Trophoblast cell (in vitro differentiated cells and primary cell): ENCODE results near the gene GHRHR.

Experiments used
- DNase-seq, 2 donors: peaks; one replicate each; pipeline ENCODE4 v3.0.0-alpha.2; 2016
- H2AFZ ChIP-seq: 2 replicates; pipeline ENCODE4 v1.6.1; 2013; ENCODE audit warnings: low read length, moderate library complexity, mild to moderate bottlenecking; ENCODE audit not compliant: insufficient read depth, poor library complexity
- H2AK5ac ChIP-seq: 2 replicates; pipeline ENCODE4 v1.6.1; 2013; ENCODE audit warnings: mild to moderate bottlenecking, low read length
- H2BK120ac ChIP-seq: 2 replicates; pipeline ENCODE4 v1.6.1; 2013; ENCODE audit warnings: low read length, mild to moderate bottlenecking, moderate library complexity; ENCODE audit not compliant: insufficient read depth, poor library complexity
- H2BK12ac ChIP-seq: 2 replicates; pipeline ENCODE4 v1.6.1; 2013; ENCODE audit warnings: mild to moderate bottlenecking, low read length, moderate library complexity
- H2BK5ac ChIP-seq: 2 replicates; pipeline ENCODE4 v1.6.1; 2013; ENCODE audit warnings: low read length, low read depth, moderate library complexity, mild to moderate bottlenecking; ENCODE audit not compliant: poor library complexity
- H3K14ac ChIP-seq: 2 replicates; pipeline ENCODE4 v1.6.1; 2013; ENCODE audit warnings: mild to moderate bottlenecking, low read length
- H3K18ac ChIP-seq: 2 replicates; pipeline ENCODE4 v1.6.1; 2013; ENCODE audit warnings: mild to moderate bottlenecking, low read length
- H3K23ac ChIP-seq: 2 replicates; pipeline ENCODE4 v1.6.1; 2013; ENCODE audit warnings: low read length
- H3K27ac ChIP-seq: 2 replicates; pipeline ENCODE4 v1.5.1; 2013; ENCODE audit warnings: low read depth, mild to moderate bottlenecking, inconsistent platforms, low read length, moderate library complexity
- H3K27me3 ChIP-seq: 2 replicates; pipeline ENCODE4 v1.6.1; 2013; ENCODE audit warnings: inconsistent platforms, mild to moderate bottlenecking, low read length, moderate library complexity; ENCODE audit not compliant: insufficient read depth
- H3K36me3 ChIP-seq, 2 experiments: 1 replicate in 1 of 2; 2 replicates in 1 of 2; pipeline ENCODE4 v1.6.1; 2013; ENCODE audit warnings: low read length in 2 of 2, mild to moderate bottlenecking in 2 of 2, moderate library complexity in 1 of 2; ENCODE audit not compliant: insufficient read depth in 2 of 2, control insufficient read depth in 1 of 2
- H3K4ac ChIP-seq: 2 replicates; pipeline ENCODE4 v1.6.1; 2013; ENCODE audit warnings: low read depth, mild to moderate bottlenecking, low read length, moderate library complexity
- H3K4me1 ChIP-seq, 2 experiments: 1 replicate in 1 of 2; 2 replicates in 1 of 2; pipeline ENCODE4 v1.6.1; 2013; ENCODE audit warnings: low read length in 2 of 2, mild to moderate bottlenecking in 2 of 2, moderate library complexity in 1 of 2; ENCODE audit not compliant: insufficient read depth in 2 of 2, control insufficient read depth in 1 of 2
- H3K4me2 ChIP-seq: 2 replicates; pipeline ENCODE4 v1.6.1; 2013; ENCODE audit warnings: inconsistent platforms, mild to moderate bottlenecking, low read length, moderate library complexity
- H3K4me3 ChIP-seq: 2 replicates; pipeline ENCODE4 v1.5.1; 2013; ENCODE audit warnings: mild to moderate bottlenecking, low read depth, low read length, inconsistent platforms
- H3K79me1 ChIP-seq: one replicate; pipeline ENCODE4 v1.6.1; 2013; ENCODE audit warnings: low read length
- H3K79me2 ChIP-seq: 2 replicates; pipeline ENCODE4 v1.6.1; 2013; ENCODE audit warnings: low read length, mild to moderate bottlenecking; ENCODE audit not compliant: control insufficient read depth, insufficient read depth, poor library complexity
- H3K9ac ChIP-seq: 2 replicates; pipeline ENCODE4 v1.6.1; 2013; ENCODE audit warnings: mild to moderate bottlenecking, low read length
- H3K9me3 ChIP-seq: 2 replicates; pipeline ENCODE4 v1.6.1; 2013; ENCODE audit warnings: low read depth, mild to moderate bottlenecking, control low read depth, inconsistent platforms, low read length; ENCODE audit not compliant: insufficient read depth
- H4K12ac ChIP-seq: 2 replicates; pipeline ENCODE4 v1.6.1; 2013; ENCODE audit warnings: low read depth, mild to moderate bottlenecking, low read length, moderate library complexity
- H4K8ac ChIP-seq: 2 replicates; pipeline ENCODE4 v1.6.1; 2013; ENCODE audit warnings: low read depth, mild to moderate bottlenecking, low read length, moderate library complexity
- H4K91ac ChIP-seq: one replicate; pipeline ENCODE4 v1.6.1; 2013; ENCODE audit warnings: low read depth, mild to moderate bottlenecking, low read length, moderate library complexity
- WGBS: extraction: QIAGEN DNeasy Blood & Tissue Kit; methylation state at CpG from one replicate; pipeline ENCODE4 v1.1.7; 2013; ENCODE audit warnings: missing lambda C conversion rate; ENCODE audit not compliant: insufficient read length, insufficient coverage; ENCODE audit errors: extremely low coverage; 5-methylcytosine and 5-hydroxymethylcytosine counted together

Gene GHRHR

GRCh38 chr7:30925913-30926312 is 37.8 kb upstream of the GHRHR start:
- H2AK5ac ChIP-seq, result no peak overlapping the region
- H3K4ac ChIP-seq, result no peak overlapping the region
- no peaks in the 10 kb centered on the region for H3K79me2 ChIP-seq
- H2BK120ac ChIP-seq, result no peak overlapping the region
- H4K12ac ChIP-seq, result no peak overlapping the region
- H2BK5ac ChIP-seq, result no peak overlapping the region
- H3K23ac ChIP-seq, result no peak overlapping the region
- no peaks in the 10 kb centered on the region for H3K27me3 ChIP-seq
- H2AFZ ChIP-seq, result no peak overlapping the region
- H3K14ac ChIP-seq, result no peak overlapping the region
- H3K9me3 ChIP-seq, result peaks cover 7% of the 10 kb centered on the region
- no CpG with 5 or more reads among the region's 5 CpGs for WGBS
- no peak overlapping the region for H3K27ac ChIP-seq
- H3K4me2 ChIP-seq, result no peak overlapping the region
- H3K18ac ChIP-seq, result no peak overlapping the region
- no peak overlapping the region for H3K9ac ChIP-seq
- H2BK12ac ChIP-seq, result no peak overlapping the region
- peaks cover 9 to 12% of the 10 kb centered on the region in 2 experiments for H3K4me1 ChIP-seq
- no peaks in the 10 kb centered on the region for H3K36me3 ChIP-seq
- no peak overlapping the region for H4K8ac ChIP-seq
- no peak overlapping the region for H4K91ac ChIP-seq
- no peaks in the 10 kb centered on the region for H3K79me1 ChIP-seq
- no peak overlapping the region for H3K4me3 ChIP-seq
- no peak for DNase-seq

DNA sequence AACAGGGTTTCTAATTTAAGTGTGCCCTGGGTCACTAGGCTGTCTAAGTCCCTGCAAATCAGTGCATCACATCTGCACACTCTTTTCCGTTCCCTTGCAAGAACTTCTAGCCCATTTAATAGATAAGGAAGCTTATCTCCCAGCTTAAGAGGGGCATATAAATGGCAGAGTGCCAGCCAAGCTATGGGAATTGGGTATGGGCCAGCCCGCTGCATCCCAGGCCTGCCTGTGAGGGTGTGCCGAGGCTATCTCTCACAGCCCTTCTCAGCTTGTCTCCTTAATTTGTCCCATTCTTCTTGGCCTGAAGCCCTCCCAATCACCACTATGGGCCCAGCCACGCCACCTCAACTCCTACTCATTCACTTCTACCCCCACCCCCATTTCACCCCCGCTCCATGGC is 37.4 kb upstream of the GHRHR start:
- Histone ChIP-seq H3K79me1 (peaks cover 3% of the 10 kb centered on the region), H2BK5ac (no peak overlapping the region), H4K91ac (no peak overlapping the region), H2AFZ (no peak overlapping the region), H3K4me2 (no peak overlapping the region), H3K14ac (no peak overlapping the region), H3K23ac (no peak overlapping the region), H3K27ac (no peak overlapping the region), H3K79me2 (no peaks in the 10 kb centered on the region), H2BK12ac (no peak overlapping the region), H4K12ac (no peak overlapping the region), H3K4ac (no peak overlapping the region), H3K9ac (no peak overlapping the region), H4K8ac (no peak overlapping the region), H3K18ac (no peak overlapping the region), H2AK5ac (no peak overlapping the region), H3K4me3 (no peak overlapping the region), H3K27me3 (no peaks in the 10 kb centered on the region), H2BK120ac (no peak overlapping the region), H3K9me3 (peaks cover 7% of the 10 kb centered on the region), H3K36me3 (no peaks in the 10 kb centered on the region), H3K4me1 (peaks cover 9 to 12% of the 10 kb centered on the region in 2 experiments)
- WGBS, result no CpG with 5 or more reads among the region's 5 CpGs
- no peak for DNase-seq

DNA sequence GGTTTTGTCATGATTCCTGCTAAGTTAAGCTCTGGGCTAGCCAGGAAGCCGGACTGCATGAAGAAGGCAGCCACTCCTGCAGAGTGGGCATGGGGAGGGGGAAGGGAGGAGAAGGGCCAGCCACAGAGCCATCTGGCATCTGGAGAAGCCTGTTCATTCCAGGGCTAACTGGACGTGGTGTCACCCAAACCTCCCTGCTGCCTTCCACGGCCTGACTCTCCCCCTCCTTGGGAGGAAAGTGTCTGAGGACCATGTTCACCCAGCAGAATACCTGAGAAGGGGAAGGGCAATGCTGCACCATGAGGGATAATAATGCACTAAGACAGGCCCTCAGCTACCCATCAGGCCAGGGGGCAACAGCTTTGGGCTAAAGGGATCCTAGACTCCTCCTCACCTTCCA is 36.7 kb upstream of the GHRHR start:
- no peak overlapping the region for H3K23ac ChIP-seq
- H3K4me2 ChIP-seq, result no peak overlapping the region
- no peak overlapping the region for H3K14ac ChIP-seq
- H3K9me3 ChIP-seq, result peaks cover 7% of the 10 kb centered on the region
- H3K36me3 ChIP-seq, result no peaks in the 10 kb centered on the region
- no peak overlapping the region for H3K4me3 ChIP-seq
- peaks cover 12 to 15% of the 10 kb centered on the region in 2 experiments for H3K4me1 ChIP-seq
- H2AFZ ChIP-seq, result no peak overlapping the region
- no peak overlapping the region for H4K91ac ChIP-seq
- no peak overlapping the region for H3K9ac ChIP-seq
- H4K12ac ChIP-seq, result no peak overlapping the region
- no CpG with 5 or more reads among the region's 3 CpGs for WGBS
- peaks cover 8% of the 10 kb centered on the region for H3K79me1 ChIP-seq
- no peak overlapping the region for H2AK5ac ChIP-seq
- no peak overlapping the region for H2BK5ac ChIP-seq
- H3K4ac ChIP-seq, result no peak overlapping the region
- H3K79me2 ChIP-seq, result no peaks in the 10 kb centered on the region
- no peak overlapping the region for H2BK12ac ChIP-seq
- peak in 1 of 2 donors; percentile 49 for DNase-seq
- no peak overlapping the region for H2BK120ac ChIP-seq
- no peak overlapping the region for H4K8ac ChIP-seq
- H3K27ac ChIP-seq, result no peak overlapping the region
- no peaks in the 10 kb centered on the region for H3K27me3 ChIP-seq
- H3K18ac ChIP-seq, result no peak overlapping the region

GRCh38 chr7:30927559-30927958 is 36.2 kb upstream of the GHRHR start:
- Histone ChIP-seq H3K27ac (no peak overlapping the region), H3K4me3 (no peak overlapping the region), H3K23ac (no peak overlapping the region), H3K4me1 (peaks cover 15 to 19% of the 10 kb centered on the region in 2 experiments), H3K18ac (no peak overlapping the region), H4K12ac (no peak overlapping the region), H2BK120ac (no peak overlapping the region), H3K4me2 (no peak overlapping the region), H3K27me3 (no peaks in the 10 kb centered on the region), H3K9me3 (peaks cover 7% of the 10 kb centered on the region), H3K14ac (no peak overlapping the region), H2AK5ac (no peak overlapping the region), H4K91ac (no peak overlapping the region), H3K9ac (no peak overlapping the region), H2BK12ac (no peak overlapping the region), H2BK5ac (no peak overlapping the region), H3K36me3 (no peaks in the 10 kb centered on the region), H4K8ac (no peak overlapping the region), H2AFZ (no peak overlapping the region), H3K79me1 (peaks cover 11% of the 10 kb centered on the region), H3K4ac (no peak overlapping the region), H3K79me2 (no peaks in the 10 kb centered on the region)
- DNase-seq, result no peak
- WGBS, result no CpG with 5 or more reads among the region's 3 CpGs
